ENCODE measurements around the gene IMPA2. TPM values are rescaled to one million over a fixed set of nuclear protein-coding genes. Genes with fewer than 3 reads are reported as not detected.

Gene IMPA2
- total and polyA plus RNA-seq, 2 of the 8 experiments (the other 6 are each of a cell fraction or from before 2014, with no cell fraction given), result 102 to 140 TPM

DNA sequence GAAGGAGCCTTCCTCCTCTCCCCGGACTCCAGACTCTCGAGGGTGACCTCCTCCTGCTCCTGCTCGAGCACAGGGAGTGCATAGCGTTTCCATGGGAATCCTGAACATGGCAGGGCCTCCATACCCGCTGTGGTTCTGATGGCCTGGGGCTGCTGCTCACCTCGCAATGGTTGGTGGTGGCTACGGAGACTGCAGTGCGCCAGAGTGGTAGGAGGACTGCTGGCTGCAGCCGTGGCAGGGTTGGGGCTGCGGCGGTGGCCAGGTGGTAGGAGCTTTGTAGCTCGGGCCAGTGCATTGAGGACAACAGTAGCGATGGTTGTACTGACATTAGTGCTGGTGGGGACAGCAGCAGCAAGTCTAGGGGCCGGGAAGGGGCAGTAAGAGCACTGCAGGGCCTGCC is 80.4 kb downstream of the IMPA2 start:
- H3K56ac ChIP-seq (replicated peaks; ENCODE audit: insufficient read length, low read depth, low read length), result no peak overlapping the region
- peak overlapping the region; percentile 25; the same call in 1 of the 2 replicates for H4K8ac ChIP-seq (ENCODE audit: extremely low read depth, insufficient read depth, low read length)
- no peak overlapping the region for H2BK15ac ChIP-seq (ENCODE audit: low read length)
- no peak overlapping the region for H2BK120ac ChIP-seq (replicated peaks; ENCODE audit: low read depth, low read length)
- DNase-seq (ENCODE audit: low read depth in 1 of 2, low spot score in 2 of 2) (no peak), FAIRE-seq (no peak)
- H3K9me3 ChIP-seq (ENCODE audit: insufficient read depth in 2 of 2, low read depth in 1 of 2, low read length in 1 of 2), result no peaks in the 10 kb centered on the region; a peak in 1 of 4 replicates
- no peak overlapping the region for H3K27ac ChIP-seq (ENCODE audit: low read depth, low read length)
- no peak overlapping the region for H3K9ac ChIP-seq (replicated peaks in 1 of 4; ENCODE audit: extremely low read depth in 1 of 4, low read depth in 3 of 4, low read length in 3 of 4)
- no peak overlapping the region for H3K18ac ChIP-seq (ENCODE audit: extremely low read depth, low read length)
- no peaks in the 10 kb centered on the region for H3K36me3 ChIP-seq (ENCODE audit: control insufficient read depth in 2 of 4, insufficient read depth in 4 of 4, low read length in 3 of 4)
- H2BK12ac ChIP-seq (ENCODE audit: low read depth, low read length), result no peak overlapping the region
- H4K20me1 ChIP-seq (replicated peaks in 1 of 2; ENCODE audit: control insufficient read depth in 1 of 2, insufficient read depth in 2 of 2, low read length in 2 of 2), result no peaks in the 10 kb centered on the region
- CTCF ChIA-PET (ENCODE audit: partially characterized antibody), result interaction anchor here (0.8 to 1.9 kb wide), 2 partner anchors 13 to 186 kb away, joined by 3 to 5 read pairs; no protein-coding TSS in a partner anchor
- H2BK5ac ChIP-seq (ENCODE audit: low read depth, low read length), result no peak overlapping the region
- H3K79me2 ChIP-seq (ENCODE audit: control insufficient read depth in 1 of 2, insufficient read depth in 2 of 2, low read length in 2 of 2), result no peaks in the 10 kb centered on the region
- no peak overlapping the region for H3K4ac ChIP-seq (replicated peaks; ENCODE audit: insufficient read length, low read depth, low read length)
- H3K23me2 ChIP-seq (ENCODE audit: low read depth, low read length), result 0 out of 2 replicates have a peak, but pooled peaks cover 1% of the 10 kb centered on the region
- no peak overlapping the region for H4K5ac ChIP-seq (ENCODE audit: insufficient read length, low read depth, low read length)
- H3K23ac ChIP-seq (ENCODE audit: insufficient read length), result no peak overlapping the region
- no peak overlapping the region for H2AFZ ChIP-seq (ENCODE audit: low read length)
- no peak overlapping the region for H3K4me2 ChIP-seq (ENCODE audit: insufficient read depth in 1 of 2, low read depth in 2 of 2, low read length in 2 of 2)
- H3K14ac ChIP-seq (ENCODE audit: insufficient read length), result no peak overlapping the region
- 85% methylated on average over 14 of the region's 14 CpGs; no CpG with 5 or more reads in 1 of the 2 experiments for WGBS, 2 experiments (ENCODE audit: extremely low coverage in 1 of 2, insufficient coverage in 1 of 2, insufficient read length in 1 of 2, insufficient replicate concordance in 2 of 2, low coverage in 1 of 2, low lambda C conversion rate in 2 of 2, missing lambda C conversion rate in 1 of 2)
- POLR2A ChIA-PET (ENCODE audit: partially characterized antibody), result no interaction called here
- H3K27me3 ChIP-seq (replicated peaks in 1 of 4; ENCODE audit: control insufficient read depth in 3 of 4, extremely low read depth in 1 of 4, insufficient read depth in 3 of 4, low read length in 3 of 4), result no peaks in the 10 kb centered on the region
- H2AK5ac ChIP-seq (ENCODE audit: low read depth, low read length), result no peak overlapping the region
- no peak overlapping the region for H4K91ac ChIP-seq (replicated peaks; ENCODE audit: insufficient read length, low read length)
- no peaks in the 10 kb centered on the region for H3K79me1 ChIP-seq (ENCODE audit: low read depth, low read length)
- no peak overlapping the region for H3K4me3 ChIP-seq (ENCODE audit: extremely low read depth in 1 of 4, insufficient read depth in 2 of 4, low read depth in 3 of 4, low read length in 4 of 4)
- no peaks in the 10 kb centered on the region; a peak in 1 of 7 replicates for H3K4me1 ChIP-seq (replicated peaks in 1 of 4; ENCODE audit: control insufficient read depth in 3 of 4, insufficient read depth in 4 of 4, low read length in 3 of 4)
- H2BK20ac ChIP-seq (ENCODE audit: low read length), result no peak overlapping the region
- no peak for TF ChIP-seq JUND (IDR thresholded peaks at IDR 0.05; ENCODE audit: low read length)
- TF ChIP-seq MAFK (IDR thresholded peaks at IDR 0.05; ENCODE audit: low read depth, low read length), result no peak
- no peak for TF ChIP-seq SAP30 (IDR thresholded peaks at IDR 0.05; ENCODE audit: insufficient read depth, insufficient replicate concordance, low read length)
- no peak for TF ChIP-seq KDM5A (IDR thresholded peaks at IDR 0.05; ENCODE audit: low read length)
- no peak for TF ChIP-seq SIX5 (IDR thresholded peaks at IDR 0.05; ENCODE audit: low read depth, low read length)
- no peak for TF ChIP-seq RBBP5 (IDR thresholded peaks at IDR 0.05; ENCODE audit: borderline replicate concordance, low read depth, low read length)
- no peak for TF ChIP-seq RAD21 (IDR thresholded peaks at IDR 0.05 in 1 of 2, conservative IDR thresholded peaks at IDR 0.05 in 1 of 2; ENCODE audit: low read depth in 2 of 2, low read length in 2 of 2)
- no peak for TF ChIP-seq SP2 (IDR thresholded peaks at IDR 0.05; ENCODE audit: low read length)
- TF ChIP-seq, protein P1, sequence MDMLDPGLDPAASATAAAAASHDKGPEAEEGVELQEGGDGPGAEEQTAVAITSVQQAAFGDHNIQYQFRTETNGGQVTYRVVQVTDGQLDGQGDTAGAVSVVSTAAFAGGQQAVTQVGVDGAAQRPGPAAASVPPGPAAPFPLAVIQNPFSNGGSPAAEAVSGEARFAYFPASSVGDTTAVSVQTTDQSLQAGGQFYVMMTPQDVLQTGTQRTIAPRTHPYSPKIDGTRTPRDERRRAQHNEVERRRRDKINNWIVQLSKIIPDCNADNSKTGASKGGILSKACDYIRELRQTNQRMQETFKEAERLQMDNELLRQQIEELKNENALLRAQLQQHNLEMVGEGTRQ (IDR thresholded peaks at IDR 0.05; ENCODE audit: low read length), result no peak
- no peak for TF ChIP-seq BCL11A (IDR thresholded peaks at IDR 0.05; ENCODE audit: low read depth in 2 of 2, low read length in 2 of 2)
- TF ChIP-seq BACH1 (IDR thresholded peaks at IDR 0.05; ENCODE audit: low read length), result no peak
- TF ChIP-seq POLR2AphosphoS5 (IDR thresholded peaks at IDR 0.05; ENCODE audit: low read depth, low read length), result no peak
- TF ChIP-seq, protein P2, sequence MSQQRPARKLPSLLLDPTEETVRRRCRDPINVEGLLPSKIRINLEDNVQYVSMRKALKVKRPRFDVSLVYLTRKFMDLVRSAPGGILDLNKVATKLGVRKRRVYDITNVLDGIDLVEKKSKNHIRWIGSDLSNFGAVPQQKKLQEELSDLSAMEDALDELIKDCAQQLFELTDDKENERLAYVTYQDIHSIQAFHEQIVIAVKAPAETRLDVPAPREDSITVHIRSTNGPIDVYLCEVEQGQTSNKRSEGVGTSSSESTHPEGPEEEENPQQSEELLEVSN (IDR thresholded peaks at IDR 0.05), result no peak

All from H1 (cell line).